GM23338 (cell line): ENCODE results near the gene ATF5.

Experiments used
- EZH2 ChIP-seq: fragments of 200-600 bp; sonication (generic); IDR thresholded peaks from one replicate; pipeline ENCODE4 v1.8.0; 2017; ENCODE audit warnings: antibody characterized with exemption, mild to moderate bottlenecking, low read depth; ENCODE audit not compliant: unreplicated experiment
- ZNF331 ChIP-seq: fragments of 250-450 bp; sonication (Bioruptor Pico); IDR thresholded peaks from 2 replicates; pipeline ENCODE4 v1.5.0; 2020; ENCODE audit warnings: low read depth, mild to moderate bottlenecking, moderate library complexity
- TF ChIP-seq, protein P1 (sequence below), 2 experiments: fragments of 200-600 bp in 1 of 2; sonication (generic) in 1 of 2; conservative IDR thresholded peaks; 2 replicates each; pipeline versions ENCODE4 v1.5.1 to v1.6.1; 2016 to 2017; ENCODE audit warnings: antibody characterized with exemption in 2 of 2, low read depth in 2 of 2, mild to moderate bottlenecking in 2 of 2, moderate library complexity in 1 of 2

DNA sequence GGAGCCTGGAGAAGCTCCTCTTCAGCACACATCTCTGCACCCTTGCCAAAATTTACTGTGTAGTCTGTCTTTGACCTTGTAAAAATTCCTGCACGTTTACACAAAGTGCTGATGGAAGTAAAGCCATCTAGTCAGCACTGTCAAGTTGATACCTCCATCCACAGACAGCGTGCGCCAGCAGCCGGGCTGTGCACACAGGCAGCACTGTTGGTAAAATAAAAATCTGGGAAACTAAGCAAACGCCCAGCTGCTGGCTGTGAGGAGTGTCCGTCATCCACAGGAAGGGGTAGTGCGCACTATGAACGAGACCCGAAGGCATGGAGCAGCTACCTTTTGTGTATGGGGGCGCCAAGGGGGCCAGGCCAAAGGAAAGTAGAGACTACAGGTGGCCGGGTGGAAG is 49.3 kb downstream of the ATF5 start:
- TF ChIP-seq, protein P1, sequence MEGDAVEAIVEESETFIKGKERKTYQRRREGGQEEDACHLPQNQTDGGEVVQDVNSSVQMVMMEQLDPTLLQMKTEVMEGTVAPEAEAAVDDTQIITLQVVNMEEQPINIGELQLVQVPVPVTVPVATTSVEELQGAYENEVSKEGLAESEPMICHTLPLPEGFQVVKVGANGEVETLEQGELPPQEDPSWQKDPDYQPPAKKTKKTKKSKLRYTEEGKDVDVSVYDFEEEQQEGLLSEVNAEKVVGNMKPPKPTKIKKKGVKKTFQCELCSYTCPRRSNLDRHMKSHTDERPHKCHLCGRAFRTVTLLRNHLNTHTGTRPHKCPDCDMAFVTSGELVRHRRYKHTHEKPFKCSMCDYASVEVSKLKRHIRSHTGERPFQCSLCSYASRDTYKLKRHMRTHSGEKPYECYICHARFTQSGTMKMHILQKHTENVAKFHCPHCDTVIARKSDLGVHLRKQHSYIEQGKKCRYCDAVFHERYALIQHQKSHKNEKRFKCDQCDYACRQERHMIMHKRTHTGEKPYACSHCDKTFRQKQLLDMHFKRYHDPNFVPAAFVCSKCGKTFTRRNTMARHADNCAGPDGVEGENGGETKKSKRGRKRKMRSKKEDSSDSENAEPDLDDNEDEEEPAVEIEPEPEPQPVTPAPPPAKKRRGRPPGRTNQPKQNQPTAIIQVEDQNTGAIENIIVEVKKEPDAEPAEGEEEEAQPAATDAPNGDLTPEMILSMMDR (conservative IDR thresholded peaks at IDR 0.05; ENCODE audit: low read depth in 2 of 2) = no peak
- TF ChIP-seq EZH2 (no peak), ZNF331 (CRISPR knock-in tag) (no peak)
